Thyroid gland (tissue), 4 donors: ENCODE data around the gene SNX14. TPM values are rescaled to one million over a fixed set of nuclear protein-coding genes. Genes with fewer than 3 reads are reported as not detected.

Source experiments
- DNase-seq, 2 donors: peaks; one replicate each; pipeline ENCODE4 v3.0.0-alpha.2; 2019
- H3K27ac ChIP-seq, 3 donors: fragments of 200-600 bp; sonication (generic); 1 replicate in 2 of 3; 2 replicates in 1 of 3; pipeline ENCODE4 v1.5.1; 2016 to 2019; ENCODE audit warnings: mild to moderate bottlenecking in 1 of 3, moderate library complexity in 1 of 3
- H3K27me3 ChIP-seq: fragments of 200-600 bp; sonication (generic); one replicate; pipeline ENCODE4 v1.5.1; 2019
- H3K36me3 ChIP-seq, 2 donors: fragments of 200-600 bp; sonication (generic); one replicate each; pipeline ENCODE4 v1.5.1; 2016 to 2019
- H3K4me1 ChIP-seq, 2 donors: fragments of 200-600 bp; sonication (generic); one replicate each; pipeline ENCODE4 v1.5.1; 2017 to 2019
- H3K4me3 ChIP-seq, 3 donors: fragments of 200-600 bp; sonication (generic); replicated peaks in 1 of 3; 1 replicate in 2 of 3; 2 replicates in 1 of 3; pipeline ENCODE4 v1.5.1; 2016; ENCODE audit warnings: mild to moderate bottlenecking in 1 of 3
- H3K9me3 ChIP-seq: fragments of 200-600 bp; sonication (generic); one replicate; pipeline ENCODE4 v1.5.1; 2017
- POLR2A ChIP-seq, 2 donors: fragments of 450-650 bp; IDR thresholded peaks; one replicate each; pipeline ENCODE4 v1.6.1; 2017; ENCODE audit warnings: antibody characterized with exemption in 2 of 2, mild to moderate bottlenecking in 2 of 2, moderate library complexity in 1 of 2
- WGBS, 2 donors: methylation state at CpG; one replicate each; pipeline ENCODE4 v1.1.5; 2017; 5-methylcytosine and 5-hydroxymethylcytosine counted together
- intact Hi-C: fragments of 100-400 bp; cut with DNase I; formaldehyde crosslinking; loops from one replicate; pipeline ENCODE4 v1.15.1; 2023
- total RNA-seq, 4 donors: library from RNA; depleted of rRNA; stranded (reverse); fragments of >200 nt; gene quantifications; one replicate each; pipeline ENCODE4 v1.2.3, GENCODE V29; 2016
- TF ChIP-seq, protein P1 (sequence below), 6 experiments: fragments of 200-600 bp in 3 of 6; fragments of 450-650 bp in 3 of 6; sonication (generic) in 3 of 6; IDR thresholded peaks; one replicate each; pipeline ENCODE4 v1.5.1; 2016 to 2019; ENCODE audit warnings: antibody characterized with exemption in 6 of 6, mild to moderate bottlenecking in 2 of 6, inconsistent platforms in 1 of 6, moderate library complexity in 1 of 6

Gene SNX14
- total RNA-seq, 4 donors from 2014 or later: 94.9 to 160 (median 124) TPM

- Histone ChIP-seq H3K27ac (no peak overlapping the region), H3K27me3 (no peaks in the 10 kb centered on the region), H3K4me1 (no peaks in the 10 kb centered on the region), H3K4me3 (no peak overlapping the region), H3K9me3 (no peaks in the 10 kb centered on the region), H3K36me3 (peaks cover 72 to 73% of the 10 kb centered on the region in 2 donors)
- intact Hi-C loops: no loop called here
- DNase-seq: no peak
- TF ChIP-seq POLR2A (IDR thresholded peaks at IDR 0.05): no peak
- TF ChIP-seq, protein P1, sequence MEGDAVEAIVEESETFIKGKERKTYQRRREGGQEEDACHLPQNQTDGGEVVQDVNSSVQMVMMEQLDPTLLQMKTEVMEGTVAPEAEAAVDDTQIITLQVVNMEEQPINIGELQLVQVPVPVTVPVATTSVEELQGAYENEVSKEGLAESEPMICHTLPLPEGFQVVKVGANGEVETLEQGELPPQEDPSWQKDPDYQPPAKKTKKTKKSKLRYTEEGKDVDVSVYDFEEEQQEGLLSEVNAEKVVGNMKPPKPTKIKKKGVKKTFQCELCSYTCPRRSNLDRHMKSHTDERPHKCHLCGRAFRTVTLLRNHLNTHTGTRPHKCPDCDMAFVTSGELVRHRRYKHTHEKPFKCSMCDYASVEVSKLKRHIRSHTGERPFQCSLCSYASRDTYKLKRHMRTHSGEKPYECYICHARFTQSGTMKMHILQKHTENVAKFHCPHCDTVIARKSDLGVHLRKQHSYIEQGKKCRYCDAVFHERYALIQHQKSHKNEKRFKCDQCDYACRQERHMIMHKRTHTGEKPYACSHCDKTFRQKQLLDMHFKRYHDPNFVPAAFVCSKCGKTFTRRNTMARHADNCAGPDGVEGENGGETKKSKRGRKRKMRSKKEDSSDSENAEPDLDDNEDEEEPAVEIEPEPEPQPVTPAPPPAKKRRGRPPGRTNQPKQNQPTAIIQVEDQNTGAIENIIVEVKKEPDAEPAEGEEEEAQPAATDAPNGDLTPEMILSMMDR (IDR thresholded peaks at IDR 0.05): no peak
- 93% methylated on average over 2 of the region's 2 CpGs for WGBS, 2 donors
These were observed 26.6 kb upstream of the SNX14 start for GRCh38 chr6:85620308-85620707.

- TF ChIP-seq POLR2A (IDR thresholded peaks at IDR 0.05): no peak
- TF ChIP-seq, protein P1 (IDR thresholded peaks at IDR 0.05): no peak
- no peak for DNase-seq
- no peaks in the 10 kb centered on the region for H3K9me3 ChIP-seq
- intact Hi-C loops: no loop called here
- 94 to 99% methylated on average over 17 of the region's 17 CpGs for WGBS, 2 donors
- no peak overlapping the region for H3K4me3 ChIP-seq
- H3K4me1 ChIP-seq: no peaks in the 10 kb centered on the region
- H3K36me3 ChIP-seq: peaks cover 62 to 76% of the 10 kb centered on the region in 2 donors
- no peaks in the 10 kb centered on the region for H3K27me3 ChIP-seq
- H3K27ac ChIP-seq: no peak overlapping the region
These were observed 21.1 kb upstream of the SNX14 start for GRCh38 chr6:85614780-85615179.

GRCh38 chr6:85612690-85613474 is 19.2 kb upstream of the SNX14 start:
- Histone ChIP-seq H3K36me3 (peaks cover 55 to 61% of the 10 kb centered on the region in 2 donors), H3K9me3 (no peaks in the 10 kb centered on the region), H3K27ac (no peak overlapping the region), H3K4me1 (no peaks in the 10 kb centered on the region), H3K27me3 (no peaks in the 10 kb centered on the region), H3K4me3 (no peak overlapping the region)
- no peak for TF ChIP-seq POLR2A (IDR thresholded peaks at IDR 0.05)
- TF ChIP-seq, protein P1 (IDR thresholded peaks at IDR 0.05): no peak
- intact Hi-C loops: no loop called here
- 93 to 95% methylated on average over 4 of the region's 4 CpGs for WGBS, 2 donors
- DNase-seq: no peak

DNA sequence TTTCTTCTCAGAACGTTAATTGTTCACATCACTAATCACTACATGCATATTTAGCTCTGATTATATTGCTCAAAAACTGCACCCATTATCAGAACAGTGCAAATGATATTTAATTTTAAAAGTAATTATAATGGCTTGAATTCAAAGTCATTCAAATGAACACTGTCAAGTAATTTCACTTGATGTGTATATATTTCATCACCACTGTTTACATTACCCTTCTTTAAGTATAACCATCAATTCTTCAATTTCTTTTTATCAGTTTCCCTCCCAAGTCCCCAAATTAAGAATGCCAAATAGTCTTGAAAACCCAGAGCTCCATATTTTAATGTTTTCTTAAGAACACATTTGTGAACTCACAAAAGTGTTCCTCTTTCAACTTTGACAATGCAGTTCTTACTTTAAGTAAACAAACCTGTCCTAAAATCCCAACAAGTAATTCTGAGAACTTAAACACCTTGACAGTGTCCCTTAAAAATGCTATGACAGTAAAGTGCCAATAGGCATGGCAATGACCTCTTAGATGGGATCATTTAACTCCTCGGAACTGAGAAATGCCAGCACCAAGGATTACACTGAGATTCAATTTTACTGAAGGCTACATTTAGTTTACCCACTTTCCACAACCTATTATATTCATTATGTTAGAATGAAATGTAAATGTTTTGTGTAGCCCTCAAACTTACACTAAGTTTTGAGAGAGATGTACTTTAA is 16.7 kb upstream of the SNX14 start:
- Histone ChIP-seq H3K36me3 (peaks cover 29 to 41% of the 10 kb centered on the region in 2 donors), H3K9me3 (no peaks in the 10 kb centered on the region), H3K27ac (no peak overlapping the region), H3K4me3 (no peak overlapping the region), H3K27me3 (no peaks in the 10 kb centered on the region), H3K4me1 (no peaks in the 10 kb centered on the region)
- WGBS, 2 donors: 86 to 92% methylated on average over 2 of the region's 2 CpGs
- no peak for TF ChIP-seq POLR2A (IDR thresholded peaks at IDR 0.05)
- TF ChIP-seq, protein P1 (IDR thresholded peaks at IDR 0.05): no peak
- intact Hi-C loops: no loop called here
- no peak for DNase-seq

DNA sequence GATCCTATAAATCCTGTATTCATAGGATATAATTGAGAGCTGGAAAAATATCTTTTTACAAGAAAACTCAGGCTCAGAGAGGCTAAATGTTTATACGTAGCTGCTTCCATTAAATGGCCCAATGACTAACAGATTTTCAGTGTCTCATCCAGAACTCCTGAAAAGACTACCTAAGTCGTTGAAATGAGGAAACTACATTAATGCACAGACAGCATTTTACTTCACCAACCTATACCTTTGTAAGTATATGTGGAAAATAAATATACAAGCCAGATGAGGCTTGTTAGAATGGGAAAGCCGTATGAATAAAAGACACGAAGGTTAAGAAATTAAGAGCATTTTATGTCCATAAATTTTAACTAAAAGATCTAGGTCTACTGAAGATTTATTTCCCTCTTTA is 8.4 kb upstream of the SNX14 start:
- Histone ChIP-seq H3K4me3 (no peak overlapping the region), H3K36me3 (no peaks in the 10 kb centered on the region), H3K4me1 (no peaks in the 10 kb centered on the region), H3K27ac (no peak overlapping the region), H3K27me3 (no peaks in the 10 kb centered on the region), H3K9me3 (no peaks in the 10 kb centered on the region)
- intact Hi-C loops: no loop called here
- no peak for TF ChIP-seq POLR2A (IDR thresholded peaks at IDR 0.05)
- TF ChIP-seq, protein P1 (IDR thresholded peaks at IDR 0.05): no peak
- no peak for DNase-seq
- 91 to 92% methylated on average over 4 of the region's 4 CpGs for WGBS, 2 donors
